HEK293 (cell line): ENCODE results near the gene RBM4B.

Experiments
- AEBP2 ChIP-seq: fragments of 450-650 bp; formaldehyde crosslinking; IDR thresholded peaks from 2 replicates; pipeline ENCODE4 v1.5.1; 2016; ENCODE audit warnings: missing biosample characterization, missing genetic modification characterization, borderline replicate concordance
- BCL11A ChIP-seq: fragments of 450-650 bp; formaldehyde crosslinking; IDR thresholded peaks from 2 replicates; pipeline ENCODE4 v1.5.1; 2016; ENCODE audit warnings: low read depth, missing biosample characterization, missing genetic modification characterization
- ELK4 ChIP-seq: IDR thresholded peaks from 2 replicates; pipeline ENCODE4 v1.6.1; 2011; ENCODE audit warnings: mild to moderate bottlenecking, low read depth, low read length, borderline replicate concordance
- HIC1 ChIP-seq: fragments of 450-650 bp; formaldehyde crosslinking; IDR thresholded peaks from 2 replicates; pipeline ENCODE4 v1.5.1; 2016; ENCODE audit warnings: missing biosample characterization, missing genetic modification characterization
- KLF1 ChIP-seq: fragments of 450-650 bp; formaldehyde crosslinking; IDR thresholded peaks from 2 replicates; pipeline ENCODE4 v1.5.1; 2016; ENCODE audit warnings: missing biosample characterization, missing genetic modification characterization
- MZF1 ChIP-seq: fragments of 450-650 bp; formaldehyde crosslinking; IDR thresholded peaks from 2 replicates; pipeline ENCODE4 v1.5.1; 2017; ENCODE audit warnings: missing biosample characterization, missing genetic modification characterization, borderline replicate concordance
- PRDM4 ChIP-seq: fragments of 450-650 bp; formaldehyde crosslinking; IDR thresholded peaks from 2 replicates; pipeline ENCODE4 v1.5.1; 2017; ENCODE audit warnings: missing biosample characterization, missing genetic modification characterization
- ZBTB10 ChIP-seq: fragments of 450-650 bp; formaldehyde crosslinking; IDR thresholded peaks from 2 replicates; pipeline ENCODE4 v1.5.1; 2016; ENCODE audit warnings: missing biosample characterization, missing genetic modification characterization
- ZBTB6 ChIP-seq: fragments of 450-650 bp; formaldehyde crosslinking; IDR thresholded peaks from 2 replicates; pipeline ENCODE4 v1.5.1; 2017; ENCODE audit warnings: missing biosample characterization, missing genetic modification characterization
- ZBTB8A ChIP-seq: fragments of 450-650 bp; formaldehyde crosslinking; IDR thresholded peaks from 2 replicates; pipeline ENCODE4 v1.5.1; 2016; ENCODE audit warnings: missing biosample characterization, missing genetic modification characterization
- ZNF174 ChIP-seq: fragments of 450-650 bp; formaldehyde crosslinking; IDR thresholded peaks from 2 replicates; pipeline ENCODE4 v1.5.0; 2017; ENCODE audit warnings: missing biosample characterization, mild to moderate bottlenecking, missing genetic modification characterization
- ZNF18 ChIP-seq: fragments of 450-650 bp; formaldehyde crosslinking; IDR thresholded peaks from 2 replicates; pipeline ENCODE4 v1.5.1; 2016; ENCODE audit warnings: missing biosample characterization, missing genetic modification characterization
- ZNF37A ChIP-seq: fragments of 450-650 bp; IDR thresholded peaks from 2 replicates; pipeline ENCODE4 v1.5.1; 2018; ENCODE audit warnings: missing biosample characterization, missing genetic modification characterization
- ZNF398 ChIP-seq: fragments of 450-650 bp; formaldehyde crosslinking; IDR thresholded peaks from 2 replicates; pipeline ENCODE4 v1.5.1; 2017; ENCODE audit warnings: missing biosample characterization, missing genetic modification characterization
- ZNF426 ChIP-seq: fragments of 450-650 bp; formaldehyde crosslinking; IDR thresholded peaks from 2 replicates; pipeline ENCODE4 v1.5.1; 2017; ENCODE audit warnings: missing biosample characterization, missing genetic modification characterization, mild to moderate bottlenecking, inconsistent platforms, moderate library complexity
- ZNF529 ChIP-seq: fragments of 450-650 bp; formaldehyde crosslinking; IDR thresholded peaks from 2 replicates; pipeline ENCODE4 v1.5.1; 2017; ENCODE audit warnings: missing genetic modification characterization, missing biosample characterization; ENCODE audit not compliant: insufficient replicate concordance
- ZNF621 ChIP-seq: fragments of 450-650 bp; formaldehyde crosslinking; IDR thresholded peaks from 2 replicates; pipeline ENCODE4 v1.5.1; 2017; ENCODE audit warnings: missing biosample characterization, missing genetic modification characterization
- ZNF629 ChIP-seq: fragments of 450-650 bp; formaldehyde crosslinking; IDR thresholded peaks from 2 replicates; pipeline ENCODE4 v1.5.1; 2017; ENCODE audit warnings: missing biosample characterization, missing genetic modification characterization
- ZNF660 ChIP-seq: fragments of 450-650 bp; IDR thresholded peaks from 2 replicates; pipeline ENCODE4 v1.5.1; 2018; ENCODE audit warnings: missing biosample characterization, mild to moderate bottlenecking, missing genetic modification characterization
- ZNF843 ChIP-seq: fragments of 450-650 bp; formaldehyde crosslinking; IDR thresholded peaks from 2 replicates; pipeline ENCODE4 v1.5.1; 2016; ENCODE audit warnings: missing biosample characterization, missing genetic modification characterization
- ZSCAN23 ChIP-seq: fragments of 450-650 bp; formaldehyde crosslinking; IDR thresholded peaks from 2 replicates; pipeline ENCODE4 v1.5.1; 2016; ENCODE audit warnings: missing biosample characterization, missing genetic modification characterization
- ZSCAN30 ChIP-seq: fragments of 450-650 bp; IDR thresholded peaks from 2 replicates; pipeline ENCODE4 v1.5.1; 2018; ENCODE audit warnings: missing biosample characterization, mild to moderate bottlenecking, missing genetic modification characterization, moderate library complexity

Gene RBM4B

GRCh38 chr11:66638177-66639065, 39.3 kb downstream of the RBM4B start, which contains the start of gene RBM4 (continued):
- TF ChIP-seq PRDM4 (tag by site-specific recombination) (0 out of 2 replicates have a peak, but pooled peaks have one; percentile 38), AEBP2 (no peak), HIC1 (tag by site-specific recombination) (peak; percentile 54), ZNF174 (tag by site-specific recombination) (no peak), MZF1 (no peak), ZNF398 (no peak; the same call in 1 of the 2 replicates), ELK4 (no peak), ZSCAN30 (peak; percentile 68), ZBTB8A (tag by site-specific recombination) (no peak; the same call in 1 of the 2 replicates), ZNF529 (tag by site-specific recombination) (no peak), ZNF426 (tag by site-specific recombination) (no peak), ZBTB10 (tag by site-specific recombination) (peak; percentile 92), ZNF621 (no peak), ZNF660 (tag by site-specific recombination) (peak; percentile 19; the same call in 1 of the 2 replicates), BCL11A (tag by site-specific recombination) (no peak; the same call in 1 of the 2 replicates), ZNF629 (tag by site-specific recombination) (no peak; the same call in 1 of the 2 replicates), KLF1 (tag by site-specific recombination) (0 out of 2 replicates have a peak, but pooled peaks have one; percentile 12), ZBTB6 (no peak), ZNF843 (tag by site-specific recombination) (0 out of 2 replicates have a peak, but pooled peaks have one; percentile 9), ZNF37A (tag by site-specific recombination) (no peak), ZSCAN23 (tag by site-specific recombination) (no peak), ZNF18 (tag by site-specific recombination) (peak; percentile 59; the same call in 1 of the 2 replicates)
